Natural killer cell (primary cell): Measurements from ENCODE around the gene LIPG. TPM values are rescaled to one million over a fixed set of nuclear protein-coding genes. Genes with fewer than 3 reads are reported as not detected.
"Not testable (repeated sequence)": the region's sequence is repeated elsewhere in the genome, so short reads cannot be mapped to it uniquely, and the experiment has no call there.

Experiments
- ATAC-seq, 3 donors: fragments of 150-1000 bp in 2 of 3; fragments of 200-7000 bp in 1 of 3; cut with Tn5 transposase; 1 replicate in 1 of 3; 2 replicates in 2 of 3; pipeline ENCODE4 v1.10.0; 2021; ENCODE audit warnings: mild to moderate bottlenecking in 2 of 3, moderate library complexity in 2 of 3
- DNase-seq, 2 donors: peaks; one replicate each; pipeline versions ENCODE4 v3.0.0 to v3.0.0-alpha.2; 2013 to 2021; ENCODE audit warnings: mixed read lengths in 1 of 2
- H3K27ac ChIP-seq: one replicate; pipeline ENCODE4 v1.5.1; 2013; ENCODE audit warnings: mild to moderate bottlenecking, low read length
- H3K27me3 ChIP-seq: one replicate; pipeline ENCODE4 v1.6.1; 2013; ENCODE audit warnings: low read length; ENCODE audit not compliant: control insufficient read depth, insufficient read depth
- H3K36me3 ChIP-seq: one replicate; pipeline ENCODE4 v1.6.1; 2013; ENCODE audit warnings: low read length; ENCODE audit not compliant: control insufficient read depth, insufficient read depth
- H3K4me1 ChIP-seq: one replicate; pipeline ENCODE4 v1.6.1; 2013; ENCODE audit warnings: low read length; ENCODE audit not compliant: control insufficient read depth, insufficient read depth
- H3K4me3 ChIP-seq: one replicate; pipeline ENCODE4 v1.5.1; 2013; ENCODE audit warnings: low read length
- H3K9me3 ChIP-seq: one replicate; pipeline ENCODE4 v1.6.1; 2013; ENCODE audit warnings: low read length; ENCODE audit not compliant: control insufficient read depth, insufficient read depth
- H3K27ac Mint-ChIP-seq, 2 donors: one replicate each; pipeline ENCODE4 v1.8.0; 2022; ENCODE audit warnings: mild to moderate bottlenecking in 2 of 2, mixed read lengths in 2 of 2, moderate library complexity in 1 of 2
- H3K27me3 Mint-ChIP-seq, 2 donors: one replicate each; pipeline ENCODE4 v1.8.0; 2022; ENCODE audit warnings: low read depth in 2 of 2, mixed read lengths in 2 of 2
- H3K36me3 Mint-ChIP-seq: one replicate; pipeline ENCODE4 v1.8.0; 2022; ENCODE audit warnings: mixed read lengths
- H3K4me1 Mint-ChIP-seq, 2 donors: one replicate each; pipeline ENCODE4 v1.8.0; 2022; ENCODE audit warnings: mixed read lengths in 2 of 2
- H3K4me3 Mint-ChIP-seq: one replicate; pipeline ENCODE4 v1.8.0; 2022; ENCODE audit warnings: mild to moderate bottlenecking, moderate library complexity, mixed read lengths
- H3K9me3 Mint-ChIP-seq, 2 donors: one replicate each; pipeline ENCODE4 v1.8.0; 2022; ENCODE audit warnings: mixed read lengths in 2 of 2
- WGBS: methylation state at CpG from one replicate; pipeline ENCODE4 v1.1.7; 2013; ENCODE audit warnings: missing lambda C conversion rate; ENCODE audit not compliant: insufficient coverage; 5-methylcytosine and 5-hydroxymethylcytosine counted together
- intact Hi-C: fragments of 100-400 bp; cut with micrococcal nuclease; formaldehyde crosslinking; loops from one replicate; pipeline ENCODE4 v1.14.2; 2022
- total RNA-seq, 4 donors: library from RNA; stranded (reverse); fragments of 120-200 nt in 1 of 4; gene quantifications; one replicate each; pipeline versions ENCODE4 v1.2.3 to v1.2.4, GENCODE V29; 2013 to 2022
- TF ChIP-seq, protein P1 (sequence below): fragments of 200-600 bp; IDR thresholded peaks from one replicate; pipeline ENCODE4 v1.8.0; 2022; ENCODE audit warnings: antibody characterized with exemption

The LIPG gene
- total RNA-seq, 3 donors from 2014 or later (not counting 1 experiment from before 2014, with no cell fraction given) = 0.48 TPM; not detected in 2

DNA sequence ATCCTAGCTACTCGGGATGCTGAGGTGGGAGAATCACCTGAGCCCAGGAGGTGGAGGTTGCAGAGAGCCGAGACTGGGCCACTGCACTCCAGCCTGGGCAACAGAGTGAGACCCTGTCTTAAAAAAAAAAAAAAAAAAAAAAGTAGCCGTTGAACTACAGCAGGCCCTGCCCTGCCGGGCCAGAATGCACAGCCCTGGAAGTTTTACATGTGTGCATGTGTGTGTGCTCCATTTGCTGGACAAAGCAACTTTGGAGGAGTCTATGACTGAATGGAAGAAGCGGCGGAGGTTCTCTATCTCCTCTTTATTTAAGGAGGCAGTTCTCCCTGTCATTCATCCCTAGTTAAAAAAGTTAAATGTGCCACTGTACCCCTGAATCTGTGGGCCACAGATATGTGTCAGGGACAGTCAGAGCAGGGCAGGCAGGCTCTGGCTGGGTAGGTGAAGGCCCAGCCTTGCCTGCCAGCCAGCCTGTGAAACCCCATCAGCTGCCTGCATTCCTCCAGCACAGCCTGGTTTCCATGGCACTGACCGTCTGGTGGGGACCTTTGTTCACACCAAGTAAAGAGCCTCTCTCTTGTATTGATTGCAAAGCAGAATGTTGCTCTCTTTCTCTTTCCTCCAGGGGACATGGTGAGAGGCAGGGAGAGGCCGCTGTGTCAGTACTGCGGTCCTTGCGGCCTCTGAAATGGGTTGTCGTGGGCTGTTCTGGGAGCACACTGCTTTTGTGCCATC lies 10.9 kb downstream of the LIPG start:
- H3K9me3 ChIP-seq = no peaks in the 10 kb centered on the region
- Mint-ChIP-seq H3K27me3 (no peaks in the 10 kb centered on the region), H3K9me3 (no peaks in the 10 kb centered on the region), H3K4me1 (no peaks in the 10 kb centered on the region), H3K27ac (no peak overlapping the region), H3K36me3 (no peaks in the 10 kb centered on the region), H3K4me3 (no peak overlapping the region)
- ATAC-seq = no peak
- 89% methylated on average over 10 of the region's 11 CpGs for WGBS
- H3K27ac ChIP-seq = no peak overlapping the region
- TF ChIP-seq, protein P1, sequence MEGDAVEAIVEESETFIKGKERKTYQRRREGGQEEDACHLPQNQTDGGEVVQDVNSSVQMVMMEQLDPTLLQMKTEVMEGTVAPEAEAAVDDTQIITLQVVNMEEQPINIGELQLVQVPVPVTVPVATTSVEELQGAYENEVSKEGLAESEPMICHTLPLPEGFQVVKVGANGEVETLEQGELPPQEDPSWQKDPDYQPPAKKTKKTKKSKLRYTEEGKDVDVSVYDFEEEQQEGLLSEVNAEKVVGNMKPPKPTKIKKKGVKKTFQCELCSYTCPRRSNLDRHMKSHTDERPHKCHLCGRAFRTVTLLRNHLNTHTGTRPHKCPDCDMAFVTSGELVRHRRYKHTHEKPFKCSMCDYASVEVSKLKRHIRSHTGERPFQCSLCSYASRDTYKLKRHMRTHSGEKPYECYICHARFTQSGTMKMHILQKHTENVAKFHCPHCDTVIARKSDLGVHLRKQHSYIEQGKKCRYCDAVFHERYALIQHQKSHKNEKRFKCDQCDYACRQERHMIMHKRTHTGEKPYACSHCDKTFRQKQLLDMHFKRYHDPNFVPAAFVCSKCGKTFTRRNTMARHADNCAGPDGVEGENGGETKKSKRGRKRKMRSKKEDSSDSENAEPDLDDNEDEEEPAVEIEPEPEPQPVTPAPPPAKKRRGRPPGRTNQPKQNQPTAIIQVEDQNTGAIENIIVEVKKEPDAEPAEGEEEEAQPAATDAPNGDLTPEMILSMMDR = no peak
- H3K4me3 ChIP-seq = no peak overlapping the region
- H3K4me1 ChIP-seq = no peaks in the 10 kb centered on the region
- H3K36me3 ChIP-seq = no peaks in the 10 kb centered on the region
- no peaks in the 10 kb centered on the region for H3K27me3 ChIP-seq
- intact Hi-C loops = no loop called here
- no peak for DNase-seq

DNA sequence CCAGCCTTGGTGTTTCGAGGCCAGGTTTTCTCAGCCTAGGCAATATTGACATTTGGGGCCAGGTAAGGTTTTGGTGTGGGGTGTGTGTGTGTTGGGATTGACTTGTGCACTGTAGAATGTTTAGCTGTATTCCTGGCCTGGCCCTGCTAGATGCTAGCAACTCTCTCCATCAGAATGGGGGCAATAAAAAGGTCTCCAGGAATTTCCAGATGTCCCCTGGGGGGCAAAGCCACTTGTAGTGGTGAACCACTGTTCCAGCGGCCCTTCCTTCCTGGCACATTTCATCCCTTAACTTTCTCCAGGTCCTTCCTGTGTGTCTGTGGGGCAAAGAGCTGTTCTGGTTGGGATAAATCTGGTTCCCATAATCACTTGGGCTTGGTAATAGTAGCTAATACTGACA lies 12.0 kb downstream of the LIPG start:
- 85% methylated on average over 1 of the region's 2 CpGs for WGBS
- Histone ChIP-seq H3K27ac (no peak overlapping the region), H3K9me3 (no peaks in the 10 kb centered on the region), H3K4me3 (no peak overlapping the region), H3K4me1 (no peaks in the 10 kb centered on the region), H3K27me3 (no peaks in the 10 kb centered on the region), H3K36me3 (no peaks in the 10 kb centered on the region)
- TF ChIP-seq, protein P1 = no peak
- H3K27ac Mint-ChIP-seq = no peak overlapping the region
- H3K27me3 Mint-ChIP-seq = no peaks in the 10 kb centered on the region
- no peak for DNase-seq
- no peak for ATAC-seq
- no peaks in the 10 kb centered on the region for H3K36me3 Mint-ChIP-seq
- no peaks in the 10 kb centered on the region for H3K4me1 Mint-ChIP-seq
- no peak overlapping the region for H3K4me3 Mint-ChIP-seq
- intact Hi-C loops = no loop called here
- no peaks in the 10 kb centered on the region for H3K9me3 Mint-ChIP-seq

DNA sequence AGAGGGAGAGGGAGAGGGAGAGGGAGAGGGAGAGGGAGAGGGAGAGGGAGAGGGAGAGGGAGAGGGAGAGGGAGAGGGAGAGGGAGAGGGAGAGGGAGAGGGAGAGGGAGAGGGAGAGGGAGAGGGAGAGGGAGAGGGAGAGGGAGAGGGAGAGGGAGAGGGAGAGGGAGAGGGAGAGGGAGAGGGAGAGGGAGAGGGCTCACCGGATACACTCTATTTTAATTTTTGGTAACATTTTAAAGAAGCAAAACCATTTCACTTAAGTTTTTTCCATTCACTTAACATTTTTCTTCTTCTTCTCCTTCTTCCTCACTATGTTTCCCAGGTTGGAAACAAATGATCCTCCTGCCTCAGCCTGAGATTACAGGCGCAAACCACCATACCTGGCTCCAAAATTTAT lies 17.2 kb downstream of the LIPG start:
- not testable (repeated sequence) for H3K36me3 Mint-ChIP-seq
- 100% methylated on average over 1 of the region's 2 CpGs for WGBS

DNA sequence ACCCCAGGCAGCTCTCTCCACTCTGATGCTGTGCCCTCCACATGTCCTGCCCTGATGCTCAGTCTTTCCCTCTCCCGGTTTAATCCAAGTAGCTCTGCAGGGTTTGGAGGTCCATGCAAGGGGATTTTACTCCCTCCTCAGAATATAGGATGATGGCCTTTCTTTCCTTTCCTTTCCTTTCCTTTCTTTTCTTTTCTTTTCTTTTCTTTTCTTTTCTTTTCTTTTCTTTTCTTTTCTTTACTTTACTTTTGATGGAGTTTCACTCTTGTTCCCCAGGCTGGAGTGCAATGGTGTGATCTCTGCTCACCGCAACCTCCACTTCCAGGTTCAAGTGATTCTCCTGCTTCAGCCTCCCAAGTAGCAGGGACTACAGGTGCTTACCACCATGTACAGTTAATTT lies 17.7 kb downstream of the LIPG start:
- H3K27me3 Mint-ChIP-seq = peaks cover 0 to 14% of the 10 kb centered on the region in 2 donors
- H3K9me3 ChIP-seq, H3K36me3 Mint-ChIP-seq, H3K4me1 ChIP-seq, DNase-seq, ATAC-seq, H3K4me1 Mint-ChIP-seq, H3K9me3 Mint-ChIP-seq, H3K27ac ChIP-seq, H3K36me3 ChIP-seq, H3K27ac Mint-ChIP-seq, H3K4me3 ChIP-seq, intact Hi-C loops, H3K27me3 ChIP-seq, H3K4me3 Mint-ChIP-seq: not testable (repeated sequence)
- WGBS = 94% methylated on average over 2 of the region's 2 CpGs

More for the DNA sequence above, 17.2 kb downstream of the LIPG start:
- H3K36me3 ChIP-seq, H3K27ac Mint-ChIP-seq, H3K4me1 ChIP-seq, ATAC-seq, DNase-seq, intact Hi-C loops, H3K9me3 ChIP-seq, H3K4me1 Mint-ChIP-seq, H3K4me3 ChIP-seq, H3K27me3 ChIP-seq, H3K4me3 Mint-ChIP-seq, H3K9me3 Mint-ChIP-seq, H3K27ac ChIP-seq: not testable (repeated sequence)
- peaks cover 0 to 14% of the 10 kb centered on the region in 2 donors for H3K27me3 Mint-ChIP-seq
